ENCODE data around the gene SLC45A3.
A peak's percentile ranks its signal among the peaks of the same experiment; 100 is the strongest.

The SLC45A3 gene

GRCh38 chr1:205672395-205672889 is 7.9 kb downstream of the SLC45A3 start:
- TF ChIP-seq ZFX (IDR thresholded peaks at IDR 0.05; ENCODE audit: borderline replicate concordance) (no peak), CTCF (IDR thresholded peaks at IDR 0.05) (peak; percentile 71)
- peak overlapping the region; percentile 31 for H3K27ac ChIP-seq

- H3K27ac ChIP-seq, result peak overlapping the region; percentile 31; the same call in 1 of the 2 replicates
- no peak for TF ChIP-seq CTCF (IDR thresholded peaks at IDR 0.05)
Observed at GRCh38 chr1:205670611-205671430, 9.5 kb downstream of the SLC45A3 start.

- no peak overlapping the region for H3K27ac ChIP-seq
- TF ChIP-seq CTCF (IDR thresholded peaks at IDR 0.05), result no peak
- TF ChIP-seq ZFX (IDR thresholded peaks at IDR 0.05; ENCODE audit: borderline replicate concordance), result no peak
Observed at GRCh38 chr1:205670150-205670446, 10.2 kb downstream of the SLC45A3 start.

GRCh38 chr1:205669341-205670149 is 10.8 kb downstream of the SLC45A3 start:
- H3K27ac ChIP-seq, result 0 out of 2 replicates have a peak overlapping the region, but pooled peaks have one; percentile 32
- TF ChIP-seq CTCF (IDR thresholded peaks at IDR 0.05) (no peak), ZFX (IDR thresholded peaks at IDR 0.05; ENCODE audit: borderline replicate concordance) (no peak)

GRCh38 chr1:205668951-205669340 is 11.4 kb downstream of the SLC45A3 start:
- TF ChIP-seq ZFX (IDR thresholded peaks at IDR 0.05; ENCODE audit: borderline replicate concordance), result no peak
- 0 out of 2 replicates have a peak, but pooled peaks have one; percentile 11 for TF ChIP-seq CTCF (IDR thresholded peaks at IDR 0.05)
- peak overlapping the region; percentile 32 for H3K27ac ChIP-seq

- peak overlapping the region; percentile 32 for H3K27ac ChIP-seq
- TF ChIP-seq CTCF (IDR thresholded peaks at IDR 0.05), result no peak
- TF ChIP-seq ZFX (IDR thresholded peaks at IDR 0.05; ENCODE audit: borderline replicate concordance), result no peak
Observed at GRCh38 chr1:205667909-205668643, 12.2 kb downstream of the SLC45A3 start.
